Lower leg skin (tissue), 3 donors: Measurements from ENCODE around the gene SHROOM3.

Experiments
- POLR2A ChIP-seq, 2 donors: fragments of 450-650 bp; IDR thresholded peaks; one replicate each; pipeline ENCODE4 v1.6.1; 2016 to 2017; ENCODE audit warnings: antibody characterized with exemption in 2 of 2, mild to moderate bottlenecking in 1 of 2, moderate library complexity in 1 of 2
- TF ChIP-seq, protein P1 (sequence below), 3 donors: fragments of 450-650 bp; IDR thresholded peaks; one replicate each; pipeline ENCODE4 v1.5.1; 2016; ENCODE audit warnings: antibody characterized with exemption in 3 of 3, mild to moderate bottlenecking in 3 of 3, moderate library complexity in 2 of 3

- no peak for TF ChIP-seq POLR2A (IDR thresholded peaks at IDR 0.05)
- TF ChIP-seq, protein P1, sequence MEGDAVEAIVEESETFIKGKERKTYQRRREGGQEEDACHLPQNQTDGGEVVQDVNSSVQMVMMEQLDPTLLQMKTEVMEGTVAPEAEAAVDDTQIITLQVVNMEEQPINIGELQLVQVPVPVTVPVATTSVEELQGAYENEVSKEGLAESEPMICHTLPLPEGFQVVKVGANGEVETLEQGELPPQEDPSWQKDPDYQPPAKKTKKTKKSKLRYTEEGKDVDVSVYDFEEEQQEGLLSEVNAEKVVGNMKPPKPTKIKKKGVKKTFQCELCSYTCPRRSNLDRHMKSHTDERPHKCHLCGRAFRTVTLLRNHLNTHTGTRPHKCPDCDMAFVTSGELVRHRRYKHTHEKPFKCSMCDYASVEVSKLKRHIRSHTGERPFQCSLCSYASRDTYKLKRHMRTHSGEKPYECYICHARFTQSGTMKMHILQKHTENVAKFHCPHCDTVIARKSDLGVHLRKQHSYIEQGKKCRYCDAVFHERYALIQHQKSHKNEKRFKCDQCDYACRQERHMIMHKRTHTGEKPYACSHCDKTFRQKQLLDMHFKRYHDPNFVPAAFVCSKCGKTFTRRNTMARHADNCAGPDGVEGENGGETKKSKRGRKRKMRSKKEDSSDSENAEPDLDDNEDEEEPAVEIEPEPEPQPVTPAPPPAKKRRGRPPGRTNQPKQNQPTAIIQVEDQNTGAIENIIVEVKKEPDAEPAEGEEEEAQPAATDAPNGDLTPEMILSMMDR (IDR thresholded peaks at IDR 0.05) = no peak
These were observed 108.3 kb downstream of the SHROOM3 start for GRCh38 chr4:76543378-76543777.
